ENCODE data around the gene GPR37L1.

The GPR37L1 gene

GRCh38 chr1:202121006-202121405 is 1.7 kb upstream of the GPR37L1 start:
- Histone ChIP-seq H3K36me3 (replicated peaks) (no peaks in the 10 kb centered on the region), H3K4me3 (no peak overlapping the region), H3K9me3 (no peaks in the 10 kb centered on the region), H3K4me1 (no peaks in the 10 kb centered on the region), H3K27me3 (ENCODE audit: low read depth) (peaks cover 9% of the 10 kb centered on the region; the same call in 1 of the 2 replicates)
- in situ Hi-C loops (cut with MboI; ENCODE audit: low sequenced_read_pairs) = loop anchor here (5.0 kb wide), 1 partner anchor 114 kb away; no protein-coding TSS in a partner anchor
- DNase-seq (ENCODE audit: low spot score in 2 of 2) = no peak

GRCh38 chr1:202123336-202123813 is 658 bp downstream of the GPR37L1 start:
- Histone ChIP-seq H3K36me3 (replicated peaks) (no peaks in the 10 kb centered on the region), H3K9me3 (no peaks in the 10 kb centered on the region), H3K4me1 (no peaks in the 10 kb centered on the region), H3K27me3 (ENCODE audit: low read depth) (peaks cover 9% of the 10 kb centered on the region; the same call in 1 of the 2 replicates), H3K4me3 (no peak overlapping the region)
- no peak for DNase-seq (ENCODE audit: low spot score in 2 of 2)
- in situ Hi-C loops (cut with MboI; ENCODE audit: low sequenced_read_pairs) = loop anchor here (5.0 kb wide), 1 partner anchor 116 kb away; no protein-coding TSS in a partner anchor

GRCh38 chr1:202124142-202124541 is 1.4 kb downstream of the GPR37L1 start:
- in situ Hi-C loops (cut with MboI; ENCODE audit: low sequenced_read_pairs) = loop anchor here (5.0 kb wide), 1 partner anchor 117 kb away; no protein-coding TSS in a partner anchor
- Histone ChIP-seq H3K4me1 (no peaks in the 10 kb centered on the region), H3K4me3 (no peak overlapping the region), H3K9me3 (no peaks in the 10 kb centered on the region), H3K36me3 (replicated peaks) (no peaks in the 10 kb centered on the region), H3K27me3 (ENCODE audit: low read depth) (peaks cover 9% of the 10 kb centered on the region; the same call in 1 of the 2 replicates)
- no peak for DNase-seq (ENCODE audit: low spot score in 2 of 2)

GRCh38 chr1:202125611-202126010 is 2.9 kb downstream of the GPR37L1 start:
- Histone ChIP-seq H3K9me3 (no peaks in the 10 kb centered on the region), H3K4me1 (no peaks in the 10 kb centered on the region), H3K36me3 (replicated peaks) (no peaks in the 10 kb centered on the region), H3K4me3 (no peak overlapping the region), H3K27me3 (ENCODE audit: low read depth) (peaks cover 9% of the 10 kb centered on the region; the same call in 1 of the 2 replicates)
- no peak for DNase-seq (ENCODE audit: low spot score in 2 of 2)
- in situ Hi-C loops (cut with MboI; ENCODE audit: low sequenced_read_pairs) = no loop called here

GRCh38 chr1:202126426-202126825 is 3.7 kb downstream of the GPR37L1 start:
- no peaks in the 10 kb centered on the region for H3K36me3 ChIP-seq (replicated peaks)
- no peak for DNase-seq (ENCODE audit: low spot score in 2 of 2)
- H3K9me3 ChIP-seq = no peaks in the 10 kb centered on the region
- no peaks in the 10 kb centered on the region for H3K4me1 ChIP-seq
- peaks cover 9% of the 10 kb centered on the region; the same call in 1 of the 2 replicates for H3K27me3 ChIP-seq (ENCODE audit: low read depth)
- in situ Hi-C loops (cut with MboI; ENCODE audit: low sequenced_read_pairs) = no loop called here
- H3K4me3 ChIP-seq = no peak overlapping the region

- H3K4me3 ChIP-seq = no peak overlapping the region
- in situ Hi-C loops (cut with MboI; ENCODE audit: low sequenced_read_pairs) = no loop called here
- H3K27me3 ChIP-seq (ENCODE audit: low read depth) = peaks cover 9% of the 10 kb centered on the region; the same call in 1 of the 2 replicates
- H3K36me3 ChIP-seq (replicated peaks) = no peaks in the 10 kb centered on the region
- no peaks in the 10 kb centered on the region for H3K9me3 ChIP-seq
- H3K4me1 ChIP-seq = no peaks in the 10 kb centered on the region
- no peak for DNase-seq (ENCODE audit: low spot score in 2 of 2)
These were observed 4.3 kb downstream of the GPR37L1 start for GRCh38 chr1:202127061-202127460.

GRCh38 chr1:202127836-202128622 is 5.3 kb downstream of the GPR37L1 start:
- no peak for DNase-seq (ENCODE audit: low spot score in 2 of 2)
- Histone ChIP-seq H3K4me3 (no peak overlapping the region), H3K27me3 (ENCODE audit: low read depth) (peaks cover 9% of the 10 kb centered on the region; the same call in 1 of the 2 replicates), H3K4me1 (no peaks in the 10 kb centered on the region), H3K9me3 (no peaks in the 10 kb centered on the region), H3K36me3 (replicated peaks) (no peaks in the 10 kb centered on the region; the same call in 1 of the 2 replicates)
- in situ Hi-C loops (cut with MboI; ENCODE audit: low sequenced_read_pairs) = no loop called here

- Histone ChIP-seq H3K9me3 (no peaks in the 10 kb centered on the region), H3K4me1 (no peaks in the 10 kb centered on the region), H3K27me3 (ENCODE audit: low read depth) (no peaks in the 10 kb centered on the region), H3K4me3 (no peak overlapping the region), H3K36me3 (replicated peaks) (peaks cover 4% of the 10 kb centered on the region)
- in situ Hi-C loops (cut with MboI; ENCODE audit: low sequenced_read_pairs) = no loop called here
- no peak for DNase-seq (ENCODE audit: low spot score in 2 of 2)
These were observed 7.0 kb downstream of the GPR37L1 start for GRCh38 chr1:202129453-202130296.

GRCh38 chr1:202130297-202130721 is 7.6 kb downstream of the GPR37L1 start:
- no peak overlapping the region for H3K4me3 ChIP-seq
- in situ Hi-C loops (cut with MboI; ENCODE audit: low sequenced_read_pairs) = no loop called here
- H3K36me3 ChIP-seq (replicated peaks) = peaks cover 9% of the 10 kb centered on the region
- H3K9me3 ChIP-seq = no peaks in the 10 kb centered on the region
- no peak for DNase-seq (ENCODE audit: low spot score in 2 of 2)
- H3K27me3 ChIP-seq (ENCODE audit: low read depth) = no peaks in the 10 kb centered on the region
- H3K4me1 ChIP-seq = no peaks in the 10 kb centered on the region

GRCh38 chr1:202130816-202131522 is 8.3 kb downstream of the GPR37L1 start:
- in situ Hi-C loops (cut with MboI; ENCODE audit: low sequenced_read_pairs) = no loop called here
- no peak overlapping the region for H3K4me3 ChIP-seq
- no peak for DNase-seq (ENCODE audit: low spot score in 2 of 2)
- peaks cover 15% of the 10 kb centered on the region for H3K36me3 ChIP-seq (replicated peaks)
- no peaks in the 10 kb centered on the region for H3K27me3 ChIP-seq (ENCODE audit: low read depth)
- H3K9me3 ChIP-seq = no peaks in the 10 kb centered on the region
- no peaks in the 10 kb centered on the region for H3K4me1 ChIP-seq

GRCh38 chr1:202131956-202132821 is 9.5 kb downstream of the GPR37L1 start:
- Histone ChIP-seq H3K4me3 (no peak overlapping the region), H3K9me3 (no peaks in the 10 kb centered on the region), H3K4me1 (no peaks in the 10 kb centered on the region), H3K36me3 (replicated peaks) (peaks cover 15% of the 10 kb centered on the region), H3K27me3 (ENCODE audit: low read depth) (no peaks in the 10 kb centered on the region)
- no peak for DNase-seq (ENCODE audit: low spot score in 2 of 2)
- in situ Hi-C loops (cut with MboI; ENCODE audit: low sequenced_read_pairs) = no loop called here

GRCh38 chr1:202133001-202133400 is 10.3 kb downstream of the GPR37L1 start:
- no peaks in the 10 kb centered on the region for H3K27me3 ChIP-seq (ENCODE audit: low read depth)
- H3K4me1 ChIP-seq = no peaks in the 10 kb centered on the region
- no peak for DNase-seq (ENCODE audit: low spot score in 2 of 2)
- H3K4me3 ChIP-seq = no peak overlapping the region
- H3K36me3 ChIP-seq (replicated peaks) = peaks cover 15% of the 10 kb centered on the region
- in situ Hi-C loops (cut with MboI; ENCODE audit: low sequenced_read_pairs) = no loop called here
- H3K9me3 ChIP-seq = no peaks in the 10 kb centered on the region
